ENCODE measurements around the gene GJB3.
"Not testable (repeated sequence)": the region's sequence is repeated elsewhere in the genome, so short reads cannot be mapped to it uniquely, and the experiment has no call there.

GJB3 gene

DNA sequence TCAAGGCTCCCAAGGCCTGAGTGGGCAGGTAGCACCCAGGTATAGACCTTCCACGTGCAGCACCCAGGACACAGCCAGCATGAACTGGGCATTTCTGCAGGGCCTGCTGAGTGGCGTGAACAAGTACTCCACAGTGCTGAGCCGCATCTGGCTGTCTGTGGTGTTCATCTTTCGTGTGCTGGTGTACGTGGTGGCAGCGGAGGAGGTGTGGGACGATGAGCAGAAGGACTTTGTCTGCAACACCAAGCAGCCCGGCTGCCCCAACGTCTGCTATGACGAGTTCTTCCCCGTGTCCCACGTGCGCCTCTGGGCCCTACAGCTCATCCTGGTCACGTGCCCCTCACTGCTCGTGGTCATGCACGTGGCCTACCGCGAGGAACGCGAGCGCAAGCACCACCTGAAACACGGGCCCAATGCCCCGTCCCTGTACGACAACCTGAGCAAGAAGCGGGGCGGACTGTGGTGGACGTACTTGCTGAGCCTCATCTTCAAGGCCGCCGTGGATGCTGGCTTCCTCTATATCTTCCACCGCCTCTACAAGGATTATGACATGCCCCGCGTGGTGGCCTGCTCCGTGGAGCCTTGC, 19.7 kb upstream of the GJB3 start:
- no peak for DNase-seq

DNA sequence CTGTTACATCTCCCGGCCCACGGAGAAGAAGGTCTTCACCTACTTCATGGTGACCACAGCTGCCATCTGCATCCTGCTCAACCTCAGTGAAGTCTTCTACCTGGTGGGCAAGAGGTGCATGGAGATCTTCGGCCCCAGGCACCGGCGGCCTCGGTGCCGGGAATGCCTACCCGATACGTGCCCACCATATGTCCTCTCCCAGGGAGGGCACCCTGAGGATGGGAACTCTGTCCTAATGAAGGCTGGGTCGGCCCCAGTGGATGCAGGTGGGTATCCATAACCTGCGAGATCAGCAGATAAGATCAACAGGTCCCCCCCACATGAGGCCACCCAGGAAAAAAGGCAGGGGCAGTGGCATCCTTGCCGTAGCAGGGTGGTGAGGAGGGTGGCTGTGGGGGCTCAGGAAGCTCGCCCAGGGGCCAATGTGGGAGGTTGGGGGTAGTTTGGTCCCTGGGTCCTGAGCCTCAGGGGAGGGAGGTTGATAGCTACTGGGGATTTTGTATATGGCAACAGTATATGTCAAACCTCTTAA, 19.2 kb upstream of the GJB3 start:
- no peak for DNase-seq

DNA sequence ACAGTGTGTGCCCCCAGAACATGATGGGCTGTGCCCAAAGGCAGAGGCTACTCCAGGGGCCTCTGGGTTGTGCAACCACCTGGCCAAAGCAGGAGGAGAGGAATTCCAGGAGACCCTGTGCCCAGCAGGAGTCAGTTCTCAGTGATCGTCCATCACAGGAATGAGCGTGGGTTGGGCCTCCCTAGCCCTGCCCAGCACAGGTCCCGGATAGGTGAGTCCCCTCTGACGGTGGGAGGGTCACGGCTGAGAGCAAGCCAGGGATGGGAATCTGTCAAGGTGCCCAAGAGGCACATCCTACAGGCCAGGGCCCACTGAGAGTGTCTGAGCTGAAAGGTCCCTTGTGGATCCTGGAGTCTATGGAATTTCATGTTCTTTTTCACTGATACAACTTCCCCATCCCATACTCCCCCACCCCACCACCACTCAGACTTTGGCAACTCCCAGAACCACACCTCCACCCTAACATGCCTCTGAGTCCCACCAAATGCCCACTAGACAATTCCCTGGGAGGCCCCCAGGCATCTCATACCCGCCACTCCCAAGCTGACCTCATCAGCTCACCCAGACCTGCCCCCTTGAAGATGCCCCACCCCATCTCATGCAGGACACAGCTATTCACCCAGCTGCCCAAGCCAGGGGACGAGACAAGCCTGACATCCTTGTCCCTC, 18.4 kb upstream of the GJB3 start:
- DNase-seq: no peak

GRCh38 chr1:34763142-34763781, 17.8 kb upstream of the GJB3 start:
- DNase-seq: no peak

DNA sequence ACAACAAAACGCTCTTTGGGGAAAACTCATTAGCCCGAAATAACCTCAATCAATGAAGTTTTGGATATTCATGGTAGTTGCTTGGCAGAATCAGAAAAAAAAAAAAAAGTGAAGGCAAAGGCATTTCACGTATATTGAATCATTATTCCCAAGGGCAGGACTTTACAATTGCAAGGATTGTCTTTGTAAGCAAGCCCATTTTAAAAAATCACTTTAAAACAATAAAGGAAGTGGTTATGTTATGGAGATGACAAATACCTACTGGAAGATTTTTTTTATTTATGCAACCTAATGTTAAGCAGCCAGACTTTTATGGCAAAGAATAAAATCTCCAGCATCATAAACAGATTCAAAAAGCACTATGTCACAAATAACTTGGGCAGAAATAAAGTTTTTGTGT, 12.2 kb upstream of the GJB3 start:
- DNase-seq: no peak

DNA sequence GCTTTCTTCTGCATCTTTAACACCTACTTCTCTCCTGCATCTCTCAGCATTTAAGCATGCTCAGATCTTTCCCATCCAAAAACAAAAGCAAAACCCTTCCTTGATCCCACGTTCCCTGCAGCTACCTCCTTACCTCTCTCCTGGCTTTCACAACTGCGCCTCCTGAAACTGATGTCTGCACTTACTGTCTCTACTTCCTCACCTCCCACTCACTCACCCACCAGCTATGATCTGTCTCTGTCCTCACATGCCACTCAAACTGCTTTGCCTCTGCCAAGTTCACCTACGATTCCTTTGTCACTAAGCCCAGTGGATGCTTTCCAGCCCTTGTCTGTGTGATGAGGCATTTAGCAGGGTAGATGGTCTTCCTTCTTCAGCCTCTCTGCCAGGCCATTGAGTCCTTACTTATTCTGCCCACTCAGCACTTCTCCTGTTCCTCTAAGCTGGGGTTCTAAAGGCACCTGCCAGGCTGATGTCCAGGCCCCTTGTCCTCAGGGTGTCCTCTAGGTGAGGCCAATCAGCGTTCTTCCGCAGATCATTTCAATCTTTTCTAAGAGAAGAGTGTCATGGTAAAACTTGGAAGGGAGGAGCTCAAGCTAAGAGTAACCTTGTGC, 10.0 kb upstream of the GJB3 start:
- DNase-seq: no peak

GRCh38 chr1:34771573-34772371, 9.2 kb upstream of the GJB3 start:
- no peak for DNase-seq

DNA sequence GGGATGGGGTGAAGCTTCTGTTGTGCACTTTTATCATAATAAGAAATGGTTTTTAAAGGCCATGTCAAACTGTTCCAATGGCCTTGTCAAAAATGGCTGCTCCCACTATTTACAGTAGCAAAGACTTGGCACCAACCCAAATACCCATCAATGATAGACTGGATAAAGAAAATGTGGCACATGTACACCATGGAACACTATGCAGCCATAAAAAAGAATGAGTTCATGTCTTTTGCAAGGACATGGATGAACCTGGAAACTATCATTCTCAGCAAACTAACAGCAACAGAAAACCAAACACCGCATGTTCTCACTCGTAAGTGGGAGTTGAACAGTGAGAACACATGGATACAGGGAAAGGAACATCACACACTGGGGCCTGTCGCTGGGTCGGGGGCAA, 7.9 kb upstream of the GJB3 start:
- not testable (repeated sequence) for DNase-seq

- no peak for DNase-seq
Observed at GRCh38 chr1:34774957-34775356, 6.1 kb upstream of the GJB3 start.

GRCh38 chr1:34776911-34777310, 4.1 kb upstream of the GJB3 start:
- DNase-seq: no peak

DNA sequence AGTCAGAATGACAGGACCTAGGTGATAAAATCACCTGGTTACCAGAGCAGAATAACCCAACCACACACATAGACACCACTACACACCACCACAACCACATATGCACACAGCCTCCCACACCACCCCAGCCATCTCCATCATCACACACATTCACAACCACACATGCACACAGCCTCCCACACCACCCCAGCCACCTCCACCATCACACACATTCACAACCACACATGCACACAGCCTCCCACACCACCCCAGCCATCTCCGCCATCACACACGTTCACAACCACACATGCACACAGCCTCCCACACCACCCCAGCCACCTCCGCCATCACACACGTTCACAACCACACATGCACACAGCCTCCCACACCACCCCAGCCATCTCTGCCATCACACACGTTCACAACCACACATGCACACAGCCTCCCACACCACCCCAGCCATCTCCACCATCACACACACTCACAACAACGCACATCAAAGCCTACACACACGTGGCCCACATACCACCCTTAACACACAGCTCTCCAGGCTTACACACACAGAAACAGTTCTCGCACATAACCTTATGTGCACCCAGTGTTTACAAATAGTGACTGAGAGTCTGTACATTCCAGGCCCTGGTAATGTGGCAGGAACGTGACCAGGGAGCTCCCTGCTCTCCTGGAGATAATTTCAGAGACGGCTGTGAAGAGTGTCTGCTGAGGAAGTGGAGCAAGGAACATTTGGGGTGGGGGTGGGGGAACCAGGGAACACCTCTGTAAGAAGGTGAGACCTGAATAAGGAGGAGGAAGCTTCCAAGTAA, 3.3 kb upstream of the GJB3 start:
- DNase-seq: no peak

- DNase-seq: no peak
Observed at GRCh38 chr1:34778381-34778780, 2.6 kb upstream of the GJB3 start.

GRCh38 chr1:34779005-34779404, 2.0 kb upstream of the GJB3 start:
- no peak for DNase-seq

- no peak for DNase-seq
Observed at GRCh38 chr1:34779526-34779925, 1.5 kb upstream of the GJB3 start.

DNA sequence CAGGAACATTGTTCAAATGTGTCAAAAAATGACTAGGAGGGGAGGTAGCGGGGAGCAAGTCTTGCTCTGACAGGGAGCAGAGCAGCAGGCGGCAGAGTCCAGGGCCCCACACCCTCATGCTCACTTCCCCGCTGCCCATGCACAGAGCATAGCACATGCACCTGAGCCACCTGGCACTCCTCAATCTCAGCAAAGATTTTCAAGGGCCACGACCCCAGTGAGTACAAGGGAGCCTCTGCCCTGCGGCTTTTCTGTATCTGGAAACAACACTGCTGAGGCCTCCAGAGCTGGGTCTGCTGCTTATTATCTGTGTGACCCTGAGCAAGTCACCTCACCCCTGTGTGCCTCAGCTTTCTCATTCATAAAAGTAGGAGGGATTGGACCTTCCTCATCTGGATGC, 1.1 kb upstream of the GJB3 start:
- DNase-seq: no peak

GRCh38 chr1:34780528-34780927, 486 bp upstream of the GJB3 start:
- DNase-seq: no peak

DNA sequence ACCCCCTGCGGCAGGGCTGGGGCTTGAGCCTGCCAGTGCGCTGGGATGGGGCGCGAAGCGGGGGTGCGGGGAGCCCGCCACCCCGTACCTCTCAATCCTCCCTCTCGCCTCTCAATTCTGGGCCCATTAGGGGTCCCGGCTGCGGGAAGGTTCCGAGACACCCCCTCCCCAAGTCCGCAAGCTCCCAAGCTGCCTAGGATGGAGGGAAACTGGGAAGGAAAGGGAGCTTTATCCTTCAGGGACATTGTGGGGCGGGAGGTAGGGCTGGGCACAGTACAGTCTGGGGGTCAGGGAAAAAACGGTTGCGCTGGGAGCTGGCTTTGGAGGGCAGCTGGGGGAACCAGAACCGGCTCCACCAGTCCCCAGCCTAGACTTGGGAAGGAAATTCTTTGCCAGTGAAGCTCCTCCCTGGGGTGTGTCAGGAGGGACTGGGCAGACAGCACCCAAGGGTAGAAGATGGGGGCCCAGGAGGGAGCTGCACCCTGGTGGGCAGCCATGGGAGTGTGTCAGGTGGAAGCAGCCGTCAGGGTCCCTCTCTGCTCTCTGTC, 904 bp downstream of the GJB3 start:
- no peak for DNase-seq

DNA sequence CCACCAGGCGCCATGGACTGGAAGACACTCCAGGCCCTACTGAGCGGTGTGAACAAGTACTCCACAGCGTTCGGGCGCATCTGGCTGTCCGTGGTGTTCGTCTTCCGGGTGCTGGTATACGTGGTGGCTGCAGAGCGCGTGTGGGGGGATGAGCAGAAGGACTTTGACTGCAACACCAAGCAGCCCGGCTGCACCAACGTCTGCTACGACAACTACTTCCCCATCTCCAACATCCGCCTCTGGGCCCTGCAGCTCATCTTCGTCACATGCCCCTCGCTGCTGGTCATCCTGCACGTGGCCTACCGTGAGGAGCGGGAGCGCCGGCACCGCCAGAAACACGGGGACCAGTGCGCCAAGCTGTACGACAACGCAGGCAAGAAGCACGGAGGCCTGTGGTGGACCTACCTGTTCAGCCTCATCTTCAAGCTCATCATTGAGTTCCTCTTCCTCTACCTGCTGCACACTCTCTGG, 3.8 kb downstream of the GJB3 start:
- DNase-seq: no peak

DNA sequence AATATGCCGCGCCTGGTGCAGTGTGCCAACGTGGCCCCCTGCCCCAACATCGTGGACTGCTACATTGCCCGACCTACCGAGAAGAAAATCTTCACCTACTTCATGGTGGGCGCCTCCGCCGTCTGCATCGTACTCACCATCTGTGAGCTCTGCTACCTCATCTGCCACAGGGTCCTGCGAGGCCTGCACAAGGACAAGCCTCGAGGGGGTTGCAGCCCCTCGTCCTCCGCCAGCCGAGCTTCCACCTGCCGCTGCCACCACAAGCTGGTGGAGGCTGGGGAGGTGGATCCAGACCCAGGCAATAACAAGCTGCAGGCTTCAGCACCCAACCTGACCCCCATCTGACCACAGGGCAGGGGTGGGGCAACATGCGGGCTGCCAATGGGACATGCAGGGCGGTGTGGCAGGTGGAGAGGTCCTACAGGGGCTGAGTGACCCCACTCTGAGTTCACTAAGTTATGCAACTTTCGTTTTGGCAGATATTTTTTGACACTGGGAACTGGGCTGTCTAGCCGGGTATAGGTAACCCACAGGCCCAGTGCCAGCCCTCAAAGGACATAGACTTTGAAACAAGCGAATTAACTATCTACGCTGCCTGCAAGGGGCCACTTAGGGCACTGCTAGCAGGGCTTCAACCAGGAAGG, 4.3 kb downstream of the GJB3 start:
- no peak for DNase-seq

GRCh38 chr1:34785875-34786470, 5.0 kb downstream of the GJB3 start:
- DNase-seq: no peak
